Measurements from ENCODE around the gene TVP23A. TPM values are rescaled to one million over a fixed set of nuclear protein-coding genes. Genes with fewer than 3 reads are reported as not detected.
"Not testable (repeated sequence)": the region's sequence is repeated elsewhere in the genome, so short reads cannot be mapped to it uniquely, and the experiment has no call there.

Gene TVP23A
- total RNA-seq, 1 experiment from 2014 or later: not detected

GRCh38 chr16:10805334-10805733 lies 13.3 kb downstream of the TVP23A start:
- ChIA-PET CTCF (no interaction called here), POLR2A (ENCODE audit: unreplicated experiment) (no interaction called here)
- no peak for ATAC-seq
- no peak overlapping the region for H3K4me3 ChIP-seq (ENCODE audit: low read length)
- no peak overlapping the region for H3K27ac ChIP-seq (ENCODE audit: low read length)
- H3K27me3 ChIP-seq (ENCODE audit: low read length): peaks cover 13% of the 10 kb centered on the region; the same call in 1 of the 2 replicates
- no TSS peak for BruUV-seq (replicated peaks)
- H3K79me2 ChIP-seq (ENCODE audit: low read length): no peaks in the 10 kb centered on the region
- DNase-seq: no peak
- H4K20me1 ChIP-seq (ENCODE audit: low read length): no peaks in the 10 kb centered on the region
- no peaks in the 10 kb centered on the region for H3K9me3 ChIP-seq (ENCODE audit: low read length)
- no peak overlapping the region for H2AFZ ChIP-seq (ENCODE audit: low read length)
- intact Hi-C loops (cut with micrococcal nuclease): no loop called here
- no peaks in the 10 kb centered on the region for H3F3A ChIP-seq (ENCODE audit: low read length, unreplicated experiment)
- H3K4me2 ChIP-seq (ENCODE audit: low read length): no peak overlapping the region
- H3K36me3 ChIP-seq (ENCODE audit: low read depth, low read length): no peaks in the 10 kb centered on the region
- H3K4me1 ChIP-seq (ENCODE audit: insufficient read depth, low read length): no peaks in the 10 kb centered on the region
- no peak overlapping the region for H3K9ac ChIP-seq (ENCODE audit: low read length)
- H3K9me2 ChIP-seq (replicated peaks; ENCODE audit: low read length): no peaks in the 10 kb centered on the region
- TF ChIP-seq EZH2phosphoT487 (IDR thresholded peaks at IDR 0.05; ENCODE audit: borderline replicate concordance, low read length) (no peak), EZH2 (IDR thresholded peaks at IDR 0.05; ENCODE audit: low read length, unreplicated experiment) (no peak), CTCF (conservative IDR thresholded peaks at IDR 0.05; ENCODE audit: low read depth, low read length) (no peak)

GRCh38 chr16:10799736-10800135 lies 18.9 kb downstream of the TVP23A start:
- TF ChIP-seq CTCF (conservative IDR thresholded peaks at IDR 0.05; ENCODE audit: low read depth, low read length) (no peak), EZH2phosphoT487 (IDR thresholded peaks at IDR 0.05; ENCODE audit: borderline replicate concordance, low read length) (no peak), EZH2 (IDR thresholded peaks at IDR 0.05; ENCODE audit: low read length, unreplicated experiment) (no peak)
- ChIA-PET CTCF (no interaction called here), POLR2A (ENCODE audit: unreplicated experiment) (no interaction called here)

GRCh38 chr16:10791048-10791447 lies 27.5 kb downstream of the TVP23A start:
- Histone ChIP-seq H3K36me3 (ENCODE audit: low read depth, low read length) (no peaks in the 10 kb centered on the region), H2AFZ (ENCODE audit: low read length) (no peak overlapping the region), H3K4me2 (ENCODE audit: low read length) (no peak overlapping the region), H3K27me3 (ENCODE audit: low read length) (no peaks in the 10 kb centered on the region), H3K4me1 (ENCODE audit: insufficient read depth, low read length) (no peaks in the 10 kb centered on the region), H3K79me2 (ENCODE audit: low read length) (no peaks in the 10 kb centered on the region), H3K27ac (ENCODE audit: low read length) (no peak overlapping the region), H3F3A (ENCODE audit: low read length, unreplicated experiment) (no peaks in the 10 kb centered on the region), H4K20me1 (ENCODE audit: low read length) (no peaks in the 10 kb centered on the region), H3K4me3 (ENCODE audit: low read length) (no peak overlapping the region), H3K9me2 (replicated peaks; ENCODE audit: low read length) (no peaks in the 10 kb centered on the region), H3K9ac (ENCODE audit: low read length) (no peak overlapping the region), H3K9me3 (ENCODE audit: low read length) (no peaks in the 10 kb centered on the region)
- no peak for TF ChIP-seq CTCF (conservative IDR thresholded peaks at IDR 0.05; ENCODE audit: low read depth, low read length)
- no peak for TF ChIP-seq EZH2 (IDR thresholded peaks at IDR 0.05; ENCODE audit: low read length, unreplicated experiment)
- no peak for TF ChIP-seq EZH2phosphoT487 (IDR thresholded peaks at IDR 0.05; ENCODE audit: borderline replicate concordance, low read length)
- BruUV-seq (replicated peaks): no TSS peak
- intact Hi-C loops (cut with micrococcal nuclease): no loop called here
- POLR2A ChIA-PET (ENCODE audit: unreplicated experiment): no interaction called here
- CTCF ChIA-PET: no interaction called here
- no peak for DNase-seq
- ATAC-seq: no peak

More at GRCh38 chr16:10799736-10800135, 18.9 kb downstream of the TVP23A start:
- intact Hi-C loops (cut with micrococcal nuclease): no loop called here
- Histone ChIP-seq H3K27me3 (ENCODE audit: low read length) (no peaks in the 10 kb centered on the region), H3K9ac (ENCODE audit: low read length) (no peak overlapping the region), H3K36me3 (ENCODE audit: low read depth, low read length) (no peaks in the 10 kb centered on the region), H3K9me3 (ENCODE audit: low read length) (no peaks in the 10 kb centered on the region), H2AFZ (ENCODE audit: low read length) (no peak overlapping the region), H3K27ac (ENCODE audit: low read length) (no peak overlapping the region), H3K4me1 (ENCODE audit: insufficient read depth, low read length) (no peaks in the 10 kb centered on the region), H3K4me3 (ENCODE audit: low read length) (no peak overlapping the region), H3K79me2 (ENCODE audit: low read length) (no peaks in the 10 kb centered on the region), H4K20me1 (ENCODE audit: low read length) (no peaks in the 10 kb centered on the region), H3F3A (ENCODE audit: low read length, unreplicated experiment) (no peaks in the 10 kb centered on the region), H3K9me2 (replicated peaks; ENCODE audit: low read length) (no peaks in the 10 kb centered on the region), H3K4me2 (ENCODE audit: low read length) (no peak overlapping the region)
- no peak for ATAC-seq
- no peak for DNase-seq
- BruUV-seq (replicated peaks): no TSS peak

- H3K36me3 ChIP-seq (ENCODE audit: low read depth, low read length); H3K27me3 ChIP-seq (ENCODE audit: low read length); H3F3A ChIP-seq (ENCODE audit: low read length, unreplicated experiment); H3K27ac ChIP-seq (ENCODE audit: low read length); H3K4me2 ChIP-seq (ENCODE audit: low read length); ATAC-seq; DNase-seq; H3K79me2 ChIP-seq (ENCODE audit: low read length); BruUV-seq (replicated peaks); H4K20me1 ChIP-seq (ENCODE audit: low read length); H2AFZ ChIP-seq (ENCODE audit: low read length); POLR2A ChIA-PET (ENCODE audit: unreplicated experiment); H3K9me2 ChIP-seq (replicated peaks; ENCODE audit: low read length); H3K9ac ChIP-seq (ENCODE audit: low read length); intact Hi-C loops (cut with micrococcal nuclease); H3K4me3 ChIP-seq (ENCODE audit: low read length); CTCF ChIA-PET; H3K9me3 ChIP-seq (ENCODE audit: low read length); H3K4me1 ChIP-seq (ENCODE audit: insufficient read depth, low read length): not testable (repeated sequence)
These were observed 30.0 kb downstream of the TVP23A start for GRCh38 chr16:10788630-10789029.

Data from PC-3 (cell line).